HuH-7 (cell line): Measurements from ENCODE around the gene METTL6.
"Not testable (repeated sequence)": the region's sequence is repeated elsewhere in the genome, so short reads cannot be mapped to it uniquely, and the experiment has no call there.

Source experiments
- DNase-seq: peaks from one replicate; pipeline ENCODE4 v3.0.0; 2011; ENCODE audit warnings: low spot score

The METTL6 gene

GRCh38 chr3:15368561-15369135, 58.7 kb downstream of the METTL6 start:
- no peak for DNase-seq

- no peak for DNase-seq
Observed at GRCh38 chr3:15367059-15367458, 60.3 kb downstream of the METTL6 start.

- not testable (repeated sequence) for DNase-seq
Observed at GRCh38 chr3:15364078-15364477, 63.3 kb downstream of the METTL6 start.

- no peak for DNase-seq
Observed at GRCh38 chr3:15361494-15362214, 65.7 kb downstream of the METTL6 start.

- no peak for DNase-seq
Observed at GRCh38 chr3:15360788-15361493, 66.4 kb downstream of the METTL6 start.
